ENCODE data around the gene MOCS1. TPM values are rescaled to one million over a fixed set of nuclear protein-coding genes. Genes with fewer than 3 reads are reported as not detected.

The MOCS1 gene
- total RNA-seq, 4 donors from 2014 or later: 10.2 to 58.9 (median 20.3) TPM

GRCh38 chr6:39902136-39902535 is 32.1 kb downstream of the MOCS1 start:
- no peaks in the 10 kb centered on the region for H3K36me3 ChIP-seq

GRCh38 chr6:39901670-39902069 is 32.6 kb downstream of the MOCS1 start:
- H3K27ac ChIP-seq: no peak overlapping the region

More at GRCh38 chr6:39902136-39902535, 32.1 kb downstream of the MOCS1 start:
- H3K4me1 ChIP-seq: no peaks in the 10 kb centered on the region
- H3K4me3 ChIP-seq: no peak overlapping the region
- intact Hi-C loops (cut with DNase I; ENCODE audit: low total_unique reads): no loop called here
- no peaks in the 10 kb centered on the region for H3K9me3 ChIP-seq
- no peaks in the 10 kb centered on the region for H3K27me3 ChIP-seq
- TF ChIP-seq CTCF (IDR thresholded peaks at IDR 0.05): no peak
- no peak for TF ChIP-seq POLR2A (IDR thresholded peaks at IDR 0.05)
- DNase-seq: no peak
- no peak overlapping the region for H3K27ac ChIP-seq

GRCh38 chr6:39901116-39901655 is 33.1 kb downstream of the MOCS1 start:
- H3K27ac ChIP-seq: no peak overlapping the region
- no peak for TF ChIP-seq CTCF (IDR thresholded peaks at IDR 0.05)
- TF ChIP-seq POLR2A (IDR thresholded peaks at IDR 0.05): no peak
- H3K36me3 ChIP-seq: no peaks in the 10 kb centered on the region

More at GRCh38 chr6:39901670-39902069, 32.6 kb downstream of the MOCS1 start:
- no peaks in the 10 kb centered on the region for H3K27me3 ChIP-seq
- intact Hi-C loops (cut with DNase I; ENCODE audit: low total_unique reads): no loop called here
- no peaks in the 10 kb centered on the region for H3K9me3 ChIP-seq
- no peak overlapping the region for H3K4me3 ChIP-seq
- H3K36me3 ChIP-seq: no peaks in the 10 kb centered on the region
- DNase-seq: no peak
- no peaks in the 10 kb centered on the region for H3K4me1 ChIP-seq
- TF ChIP-seq POLR2A (IDR thresholded peaks at IDR 0.05): no peak

GRCh38 chr6:39899554-39900295 is 34.5 kb downstream of the MOCS1 start:
- intact Hi-C loops (cut with DNase I; ENCODE audit: low total_unique reads): no loop called here
- no peaks in the 10 kb centered on the region for H3K4me1 ChIP-seq
- H3K27me3 ChIP-seq: no peaks in the 10 kb centered on the region
- no peak overlapping the region for H3K4me3 ChIP-seq
- H3K9me3 ChIP-seq: no peaks in the 10 kb centered on the region
- DNase-seq: no peak
- no peak overlapping the region for H3K27ac ChIP-seq
- no peaks in the 10 kb centered on the region for H3K36me3 ChIP-seq
- TF ChIP-seq CTCF (IDR thresholded peaks at IDR 0.05) (no peak), POLR2A (IDR thresholded peaks at IDR 0.05) (no peak)

More at GRCh38 chr6:39901116-39901655, 33.1 kb downstream of the MOCS1 start:
- no peak overlapping the region for H3K4me3 ChIP-seq
- H3K4me1 ChIP-seq: no peaks in the 10 kb centered on the region
- no peak for DNase-seq
- H3K27me3 ChIP-seq: no peaks in the 10 kb centered on the region
- H3K9me3 ChIP-seq: no peaks in the 10 kb centered on the region
- intact Hi-C loops (cut with DNase I; ENCODE audit: low total_unique reads): no loop called here

GRCh38 chr6:39898625-39899024 is 35.6 kb downstream of the MOCS1 start:
- no peak for DNase-seq
- Histone ChIP-seq H3K36me3 (no peaks in the 10 kb centered on the region), H3K4me1 (no peaks in the 10 kb centered on the region), H3K27ac (no peak overlapping the region), H3K9me3 (no peaks in the 10 kb centered on the region), H3K27me3 (no peaks in the 10 kb centered on the region), H3K4me3 (no peak overlapping the region)
- TF ChIP-seq POLR2A (IDR thresholded peaks at IDR 0.05): no peak
- TF ChIP-seq CTCF (IDR thresholded peaks at IDR 0.05): no peak
- intact Hi-C loops (cut with DNase I; ENCODE audit: low total_unique reads): no loop called here
